Renal cortex interstitium (tissue), 11 donors: Measurements from ENCODE around the gene CCR5AS.
A peak's percentile ranks its signal among the peaks of the same experiment; 100 is the strongest.
"Not testable (repeated sequence)": the region's sequence is repeated elsewhere in the genome, so short reads cannot be mapped to it uniquely, and the experiment has no call there.

Source experiments
- DNase-seq, 11 donors: peaks; one replicate each; pipeline ENCODE4 v3.0.0-alpha.2; 2013; ENCODE audit warnings: low read depth in 9 of 11, low spot score in 4 of 11; ENCODE audit errors: extremely low read depth in 1 of 11

The CCR5AS gene

DNA sequence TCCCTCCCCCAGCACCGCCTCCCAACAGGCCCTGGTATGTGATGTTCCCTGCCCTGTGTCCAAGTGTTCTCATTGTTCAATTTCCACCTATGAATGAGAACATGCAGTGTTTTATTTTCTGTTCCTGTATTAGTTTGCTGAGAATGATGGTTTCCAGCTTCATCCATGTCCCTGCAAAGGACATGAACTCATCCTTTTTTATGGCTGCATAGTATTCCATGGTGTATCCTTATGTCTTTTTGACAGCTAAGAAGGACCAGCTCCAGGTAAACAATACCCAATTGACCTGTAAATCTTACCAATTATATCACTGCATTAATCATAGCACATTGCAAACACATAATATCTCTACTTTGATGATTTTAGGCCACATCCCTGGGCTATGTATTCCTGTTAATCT lies 24.0 kb upstream of the CCR5AS start:
- DNase-seq, result not testable (repeated sequence)

DNA sequence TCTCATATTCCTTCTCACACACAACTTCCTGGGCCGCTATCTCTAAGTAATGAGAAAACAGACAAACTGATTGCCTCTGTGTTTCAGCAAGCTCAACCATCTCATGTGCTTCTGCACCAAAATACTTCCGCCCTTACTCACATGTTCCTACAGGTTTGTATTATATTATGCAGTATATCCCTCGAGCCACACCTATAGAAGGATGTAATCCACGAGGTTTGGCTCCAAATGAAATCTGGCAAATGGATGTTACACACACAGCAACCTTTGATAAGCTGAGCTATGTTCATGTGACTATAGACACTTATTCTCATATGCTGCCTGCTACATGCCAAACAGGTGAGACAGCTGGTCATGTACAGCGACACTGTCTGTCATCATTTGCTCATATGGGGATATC lies 22.8 kb upstream of the CCR5AS start:
- DNase-seq, result no peak

DNA sequence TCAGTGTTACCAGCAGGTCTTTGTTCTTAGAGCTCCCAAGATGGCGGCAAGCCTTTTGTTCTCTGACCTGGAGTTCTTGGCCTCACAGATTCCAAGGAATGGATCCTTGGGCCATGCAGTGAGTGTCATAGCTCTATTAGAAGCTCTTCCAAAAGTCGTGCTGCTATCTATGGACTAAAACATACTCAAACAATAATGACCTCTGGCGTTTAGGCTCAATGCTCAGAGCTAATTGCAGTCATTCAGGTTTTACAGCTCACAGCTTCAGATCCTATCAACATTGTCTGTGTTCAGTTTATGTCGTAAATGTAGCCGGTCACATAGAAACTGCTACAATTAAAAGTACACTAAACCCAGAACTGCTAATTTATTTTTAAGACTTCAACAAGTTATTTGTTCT lies 22.4 kb upstream of the CCR5AS start:
- DNase-seq, result no peak

DNA sequence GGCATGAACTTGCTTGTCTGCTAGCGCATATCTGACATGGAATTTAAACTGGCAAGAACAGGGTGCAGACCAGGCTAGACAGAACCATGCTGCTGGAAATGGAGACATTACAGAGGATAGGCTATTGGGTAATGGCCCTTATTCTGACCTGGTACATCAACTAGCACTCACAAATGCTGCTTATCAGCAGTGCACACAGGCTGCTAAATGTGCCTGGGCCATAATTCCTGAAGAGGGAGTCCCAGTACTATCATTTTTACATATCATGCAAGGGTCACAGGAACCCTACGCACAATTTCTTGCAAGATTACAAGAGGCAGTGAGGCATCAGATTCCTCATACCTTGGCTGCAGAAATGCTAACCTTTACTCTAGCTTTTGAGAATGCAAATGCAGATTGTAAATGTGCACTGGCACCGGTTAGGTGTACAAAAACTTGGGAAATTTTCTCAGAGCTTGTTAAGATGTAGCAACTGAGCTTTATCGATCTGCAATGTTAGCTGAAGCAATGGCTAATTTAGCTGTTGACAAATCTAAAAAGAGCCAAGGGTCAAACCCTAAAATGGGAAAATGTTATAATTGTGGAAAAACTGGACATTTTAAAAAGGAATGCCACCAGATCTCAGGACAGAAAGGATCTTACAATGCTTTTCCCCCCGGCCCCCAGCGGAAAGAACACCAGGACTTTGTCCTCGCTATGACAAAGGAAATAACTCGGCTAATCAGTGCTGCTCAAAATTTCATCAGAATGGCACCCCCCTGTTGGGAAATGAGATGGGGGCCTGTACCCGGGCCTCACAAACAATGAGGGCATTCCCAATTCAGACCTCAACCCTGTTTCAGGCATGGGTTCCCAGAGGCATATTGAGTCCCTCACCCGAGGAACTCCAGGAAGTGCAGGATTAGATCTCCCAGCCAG lies 21.3 kb upstream of the CCR5AS start:
- DNase-seq, result peak in 1 of 11 donors; percentile 9

DNA sequence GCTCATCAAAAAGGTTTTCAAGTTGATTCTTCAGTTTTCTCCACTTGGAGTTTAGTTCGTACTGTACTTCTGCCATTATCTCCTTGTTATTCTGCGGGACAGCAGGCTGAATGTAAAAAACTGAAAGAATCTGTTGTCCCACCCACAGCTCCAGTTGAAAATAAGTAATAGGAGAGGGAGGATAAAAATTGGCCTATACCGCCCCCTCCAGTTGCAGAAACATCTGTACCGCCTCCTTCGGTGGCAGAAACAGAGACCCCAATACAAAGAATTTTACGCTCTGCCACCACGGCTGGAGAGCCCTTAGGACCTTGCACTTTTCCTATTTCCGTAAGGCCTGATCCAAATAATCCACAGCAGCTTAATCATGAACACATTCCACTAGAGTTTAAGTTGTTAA lies 20.5 kb upstream of the CCR5AS start:
- DNase-seq, result not testable (repeated sequence)

DNA sequence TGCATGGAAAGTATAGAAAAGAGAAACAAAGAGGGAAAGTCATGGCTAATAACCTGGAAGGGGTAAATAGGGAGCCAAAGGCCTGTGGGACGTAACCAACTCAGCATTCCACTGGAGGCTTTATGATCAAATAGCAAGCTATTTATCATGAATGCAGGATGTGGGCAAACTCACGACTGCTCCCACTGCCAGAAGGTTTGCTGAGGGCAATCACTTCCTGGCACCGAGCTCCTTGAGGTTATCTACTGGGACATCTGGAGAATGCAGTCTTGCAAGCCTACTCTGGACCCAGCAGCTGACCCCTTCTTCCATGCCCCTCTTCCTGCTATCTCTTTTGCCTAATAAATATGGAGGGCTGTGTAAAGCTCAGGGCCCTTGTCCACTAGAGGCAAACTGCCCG lies 19.6 kb upstream of the CCR5AS start:
- DNase-seq, result not testable (repeated sequence)

DNA sequence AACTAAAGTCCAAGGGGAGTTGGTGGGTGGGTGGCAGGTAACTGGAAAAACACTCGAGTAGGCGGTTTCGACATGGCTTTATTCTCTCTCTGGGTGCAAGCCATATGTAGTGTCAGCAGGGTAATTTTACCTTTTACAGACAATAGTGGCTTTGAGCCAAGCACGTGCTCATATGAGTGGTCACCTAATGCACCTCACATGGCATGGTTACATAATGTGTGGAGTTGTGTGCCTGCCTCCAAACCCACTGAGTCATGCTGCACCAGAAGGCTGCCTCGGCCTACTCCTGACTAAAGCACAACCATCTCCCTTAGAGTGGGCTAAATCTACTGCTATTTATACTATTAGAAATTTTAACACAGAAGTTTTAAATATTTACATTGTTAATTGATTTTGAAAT lies 16.7 kb upstream of the CCR5AS start:
- DNase-seq, result no peak

DNA sequence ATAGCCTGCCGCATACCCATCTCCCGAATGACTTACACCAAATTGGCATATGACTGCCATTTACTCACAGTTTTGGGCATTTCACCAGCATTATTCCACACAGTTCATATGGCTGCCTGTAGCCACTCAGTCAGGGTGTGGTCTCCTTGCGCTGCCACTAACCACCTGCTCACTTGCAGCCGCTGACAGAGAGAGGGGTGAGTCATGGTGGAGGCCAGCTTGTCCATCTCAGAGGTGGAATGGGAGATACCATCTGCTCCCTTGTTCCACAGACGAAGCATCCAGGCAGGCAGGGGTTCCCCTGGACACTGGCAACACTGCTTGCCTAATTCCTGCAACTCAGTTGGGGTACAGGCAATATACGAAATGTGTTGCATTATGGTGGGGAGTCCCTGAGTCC lies 15.8 kb upstream of the CCR5AS start:
- no peak for DNase-seq

DNA sequence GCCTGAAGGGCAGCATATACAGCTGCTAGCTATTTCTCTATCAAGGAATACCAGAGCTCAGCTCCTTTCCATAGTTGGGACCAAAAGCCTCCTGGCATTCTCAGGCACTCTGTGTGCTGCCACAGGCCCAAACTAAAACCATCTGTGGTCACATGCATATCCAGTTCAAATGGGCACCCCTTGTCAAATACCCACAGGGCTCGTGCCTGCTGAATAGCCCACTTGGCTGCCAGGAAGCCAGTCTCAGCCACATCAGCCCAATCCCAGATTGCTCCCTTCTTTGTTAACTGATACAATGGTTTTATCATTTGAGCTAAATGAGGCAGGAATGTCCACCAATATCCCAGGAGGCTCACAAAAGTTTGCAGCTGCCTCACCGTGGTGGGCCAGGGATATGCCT lies 14.1 kb upstream of the CCR5AS start:
- DNase-seq, result no peak

DNA sequence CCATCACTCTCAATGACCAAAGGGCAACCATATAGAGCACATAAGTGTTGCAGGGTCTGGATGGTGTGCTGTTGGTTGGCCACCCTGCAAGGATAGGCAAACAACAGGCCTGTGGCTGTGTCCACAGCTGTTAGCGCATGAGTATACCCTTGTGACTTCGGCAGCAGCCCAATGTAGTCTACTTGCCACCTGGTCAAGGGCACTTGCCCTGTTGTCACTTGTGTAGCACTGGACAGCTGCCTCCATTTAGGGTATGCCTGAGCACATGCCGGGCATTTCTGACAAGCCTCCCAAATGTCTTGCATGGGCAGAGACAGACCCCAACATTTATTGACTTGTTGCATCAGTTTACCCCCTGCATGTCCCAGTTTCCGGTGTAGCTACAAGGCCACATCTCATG lies 12.9 kb upstream of the CCR5AS start:
- no peak for DNase-seq

DNA sequence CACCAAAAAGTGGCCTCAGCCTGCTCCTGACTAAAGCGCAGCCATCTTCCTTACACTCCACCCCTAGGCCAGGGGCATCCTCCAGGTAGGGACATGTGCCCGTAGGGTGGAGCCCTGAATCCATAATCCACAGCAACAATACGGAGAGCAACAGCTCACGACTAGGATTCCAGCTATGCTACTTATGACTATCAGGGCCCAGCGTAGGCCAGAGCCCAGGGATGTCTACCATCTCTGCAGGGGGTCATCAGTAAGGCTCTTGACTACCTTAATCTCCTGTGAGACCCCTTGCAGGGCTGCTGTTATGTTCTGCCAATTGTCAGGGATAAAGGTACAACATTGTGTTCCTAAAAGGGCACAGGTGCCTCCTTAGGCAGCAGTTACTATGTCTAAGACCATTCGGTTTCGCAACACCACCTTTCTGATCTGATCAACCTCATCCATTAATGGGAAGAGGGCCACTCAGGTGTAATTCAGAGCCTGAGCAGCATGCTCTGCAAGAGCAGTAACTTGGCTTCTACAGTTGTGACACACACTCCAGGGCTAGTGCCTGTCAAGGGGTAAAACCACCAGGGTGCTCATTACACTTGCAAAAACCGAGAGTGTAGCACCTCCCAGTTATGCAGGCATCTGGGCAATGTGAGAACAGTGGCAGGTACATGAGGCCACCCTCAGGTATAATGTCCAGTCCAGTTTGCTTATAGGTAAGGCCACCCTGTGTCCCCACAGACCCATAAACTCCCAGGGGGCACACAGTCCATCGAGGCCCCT lies 11.2 kb upstream of the CCR5AS start:
- DNase-seq, result no peak

DNA sequence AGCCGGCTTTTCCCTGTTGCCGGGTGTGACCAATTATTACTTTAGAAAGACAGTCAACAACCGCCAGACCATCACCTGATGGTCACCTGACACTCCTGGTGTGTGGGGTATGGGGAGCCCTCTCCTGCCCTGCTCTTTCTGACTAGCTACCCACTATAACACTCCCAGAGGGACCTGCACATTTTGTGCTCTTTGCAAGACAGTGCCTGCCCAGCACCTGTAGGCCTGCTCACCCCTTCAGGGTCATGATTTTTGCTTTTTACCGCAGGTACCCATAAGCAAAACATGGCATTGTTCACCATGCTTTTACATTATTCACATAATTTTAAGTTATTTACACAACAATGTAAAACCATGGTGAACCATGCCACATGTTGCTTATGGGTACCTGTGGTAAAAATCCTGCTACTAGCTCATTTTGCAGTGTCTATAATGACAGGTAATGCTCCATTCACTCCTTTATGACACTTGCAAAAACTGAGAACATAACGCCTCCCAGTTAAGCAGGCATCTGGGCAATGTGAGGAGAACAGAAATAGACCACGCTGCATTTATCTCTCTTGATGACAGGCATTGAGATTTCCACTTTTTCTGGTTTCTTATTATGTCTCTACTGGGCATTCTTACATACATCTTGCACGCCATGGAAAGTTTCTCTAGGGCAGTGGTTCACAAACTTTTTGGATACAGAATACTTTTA lies 10.1 kb upstream of the CCR5AS start:
- no peak for DNase-seq

DNA sequence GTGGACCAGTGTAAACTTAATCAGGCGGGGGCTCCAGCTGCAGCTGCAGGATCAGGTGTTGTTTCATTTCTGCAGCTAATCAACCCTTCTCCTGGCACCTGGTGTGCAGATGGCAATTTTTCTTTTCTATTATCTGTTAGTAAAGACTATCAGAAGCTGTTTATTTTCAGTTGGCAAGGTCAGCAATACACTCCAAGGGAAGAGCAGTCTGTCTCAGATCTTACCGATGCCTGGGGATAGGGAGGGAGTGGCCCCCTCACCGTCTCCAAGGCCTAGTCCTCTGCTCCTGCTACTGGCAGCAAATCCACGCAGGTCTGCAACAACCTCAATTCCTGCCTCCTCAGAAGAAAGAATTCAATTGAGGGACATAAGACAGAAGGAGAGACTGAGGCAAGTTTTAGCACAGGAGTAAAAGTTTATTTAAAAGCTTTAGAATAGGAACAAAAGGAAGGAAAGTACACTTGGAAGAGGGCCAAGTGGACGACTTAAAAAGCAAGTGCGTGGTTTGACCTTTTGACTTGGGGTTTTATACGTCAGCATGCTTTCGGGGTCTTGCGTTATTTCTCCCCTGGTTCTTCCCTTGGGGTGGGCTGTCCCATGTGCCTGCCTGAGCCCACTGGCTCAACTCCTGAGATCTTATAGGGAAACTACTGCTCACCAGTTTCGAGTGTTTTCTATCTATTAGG lies 9.4 kb upstream of the CCR5AS start:
- no peak for DNase-seq

DNA sequence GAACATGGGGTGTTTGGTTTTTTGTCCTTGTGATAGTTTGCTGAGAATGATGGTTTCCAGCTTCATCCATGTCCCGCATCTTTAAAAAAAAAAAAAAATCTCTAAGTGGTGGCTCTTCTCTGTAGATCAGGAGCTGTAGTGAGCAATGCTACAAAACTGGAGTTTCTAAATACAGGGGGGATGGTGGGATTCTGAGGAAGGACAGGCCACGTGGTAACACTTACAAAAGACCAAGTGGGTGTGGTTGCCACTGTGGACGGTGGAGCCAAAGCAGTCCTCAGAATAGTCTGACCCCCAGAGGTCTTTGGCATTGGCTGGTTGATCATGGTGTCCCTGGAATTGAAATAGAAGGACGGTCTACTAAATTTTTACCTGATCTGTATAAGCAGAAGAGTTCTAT lies 7.9 kb upstream of the CCR5AS start:
- no peak for DNase-seq

DNA sequence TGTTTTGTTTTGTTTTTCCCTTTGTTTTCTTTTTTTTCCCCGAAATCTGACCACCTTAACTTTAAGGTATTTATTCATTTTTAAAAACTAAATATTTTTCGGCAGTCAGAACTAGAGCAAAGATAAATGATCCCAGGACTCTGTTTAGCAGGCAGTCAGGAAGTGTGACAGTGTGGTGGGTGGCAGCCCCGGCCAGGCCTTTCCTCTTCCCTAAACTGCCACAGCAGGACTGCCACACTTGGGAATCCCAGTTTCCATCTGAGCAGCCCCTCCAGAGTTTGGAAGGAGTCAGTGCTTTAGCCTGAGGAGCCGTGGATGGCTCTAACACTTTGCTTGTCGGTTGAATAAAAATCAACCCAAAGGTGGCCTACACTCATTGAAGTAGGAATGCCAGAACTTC lies 7.1 kb upstream of the CCR5AS start:
- no peak for DNase-seq

DNA sequence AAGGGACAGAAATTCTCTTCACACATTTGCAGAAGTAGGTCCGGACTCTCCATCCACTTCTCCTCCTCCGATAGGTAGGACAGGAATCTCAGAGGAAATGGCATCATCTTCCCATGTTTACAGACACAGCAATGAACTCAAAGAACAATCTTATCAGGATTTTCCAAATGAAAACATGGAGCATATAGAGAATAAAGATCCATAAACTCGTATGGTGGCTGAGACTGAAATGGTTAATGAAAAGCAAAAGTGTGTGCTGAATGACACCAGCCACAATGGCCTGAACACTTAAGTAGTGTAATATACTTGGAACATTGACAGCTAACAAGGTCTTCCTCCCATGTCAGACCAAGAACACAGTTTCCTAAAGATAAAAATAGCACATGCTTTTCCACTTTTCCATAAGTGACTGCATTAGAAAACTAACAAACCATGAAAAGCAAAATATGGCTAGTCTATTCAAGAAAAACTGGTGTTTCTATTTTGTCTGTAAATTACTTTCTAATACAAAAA lies 6.0 kb upstream of the CCR5AS start:
- DNase-seq, result no peak

DNA sequence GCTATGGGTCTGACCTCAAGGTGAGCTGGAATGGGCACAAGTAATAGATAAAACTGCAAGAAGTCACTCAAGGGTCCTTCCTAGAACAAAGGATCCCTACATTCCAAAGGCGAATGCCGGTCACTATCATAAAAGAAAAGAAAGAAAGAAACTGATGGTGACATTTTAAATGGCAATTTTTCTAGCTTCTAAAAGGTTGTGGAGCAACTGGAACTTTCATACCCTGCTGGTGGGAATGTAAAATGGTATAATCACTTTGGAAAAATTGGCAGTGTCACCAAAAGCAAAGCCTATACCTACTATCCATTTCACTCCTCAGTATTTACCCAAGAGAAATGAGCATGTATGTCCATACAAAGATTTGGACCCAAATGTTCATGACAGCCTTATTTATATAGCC lies 4.4 kb upstream of the CCR5AS start:
- no peak for DNase-seq

DNA sequence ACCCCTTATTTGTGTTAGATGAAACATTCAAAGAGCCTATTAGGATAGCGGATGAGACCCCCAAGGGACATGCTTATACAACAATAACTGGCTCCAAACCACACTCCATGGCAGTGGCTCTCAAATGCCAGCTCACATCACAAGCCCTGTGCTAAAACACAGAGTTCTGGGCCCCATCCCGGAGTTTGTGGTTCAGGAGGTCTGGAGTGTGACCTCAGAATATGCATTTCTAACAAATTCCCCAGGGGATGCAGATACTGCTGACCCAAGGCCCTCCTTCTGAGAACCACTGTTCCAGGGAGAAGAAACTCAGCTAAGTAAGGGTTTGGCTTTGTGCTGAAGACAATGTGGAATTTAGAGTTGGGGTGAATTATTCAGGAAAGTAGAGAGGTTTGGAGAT lies 3.8 kb upstream of the CCR5AS start:
- DNase-seq, result no peak
